HT1080 (cell line): ENCODE data around the gene TNRC18. TPM values are rescaled to one million over a fixed set of nuclear protein-coding genes. Genes with fewer than 3 reads are reported as not detected.

ENCODE experiments used
- DNase-seq: peaks from one replicate; pipeline ENCODE4 v3.0.0-alpha.2; 2015; ENCODE audit warnings: low read depth
- total RNA-seq: library from RNA; depleted of rRNA; stranded (reverse); fragments of >200 nt; shearing (Covaris generic); gene quantifications from 2 replicates; pipeline ENCODE4 v1.2.3, GENCODE V29; 2014

TNRC18 gene
- total RNA-seq, 1 experiment from 2014 or later: 36.2 TPM

GRCh38 chr7:5450549-5451327, 27.1 kb upstream of the TNRC18 start:
- peak; percentile 36 for DNase-seq

- DNase-seq: no peak
These were observed 24.9 kb upstream of the TNRC18 start for GRCh38 chr7:5448378-5449037.

- no peak for DNase-seq
These were observed 22.5 kb upstream of the TNRC18 start for GRCh38 chr7:5445981-5446594.

- no peak for DNase-seq
These were observed 20.0 kb upstream of the TNRC18 start for GRCh38 chr7:5443678-5444077.

GRCh38 chr7:5442757-5443305, 19.2 kb upstream of the TNRC18 start:
- DNase-seq: no peak

GRCh38 chr7:5441840-5442503, 18.3 kb upstream of the TNRC18 start:
- no peak for DNase-seq

- no peak for DNase-seq
These were observed 16.2 kb upstream of the TNRC18 start for GRCh38 chr7:5439572-5440496.

GRCh38 chr7:5439209-5439571, 15.6 kb upstream of the TNRC18 start:
- DNase-seq: no peak

GRCh38 chr7:5437987-5438386, 14.4 kb upstream of the TNRC18 start:
- DNase-seq: no peak

- no peak for DNase-seq
These were observed 13.8 kb upstream of the TNRC18 start for GRCh38 chr7:5437348-5437892.

GRCh38 chr7:5436003-5436678, 12.5 kb upstream of the TNRC18 start:
- DNase-seq: no peak

GRCh38 chr7:5435291-5436002, 11.8 kb upstream of the TNRC18 start:
- no peak for DNase-seq

GRCh38 chr7:5433181-5433580, 9.5 kb upstream of the TNRC18 start:
- no peak for DNase-seq

GRCh38 chr7:5432691-5433090, 9.1 kb upstream of the TNRC18 start:
- DNase-seq: no peak

GRCh38 chr7:5431560-5432015, 8.0 kb upstream of the TNRC18 start:
- DNase-seq: no peak

- no peak for DNase-seq
These were observed 6.9 kb upstream of the TNRC18 start for GRCh38 chr7:5430612-5430947.

- no peak for DNase-seq
These were observed 6.4 kb upstream of the TNRC18 start for GRCh38 chr7:5429857-5430611.

GRCh38 chr7:5429253-5429856, 5.7 kb upstream of the TNRC18 start:
- DNase-seq: no peak
